Forelimb muscle (tissue), 1 donor: ENCODE data around the gene PTPN21. TPM values are rescaled to one million over a fixed set of nuclear protein-coding genes. Genes with fewer than 3 reads are reported as not detected.
"Not testable (repeated sequence)": the region's sequence is repeated elsewhere in the genome, so short reads cannot be mapped to it uniquely, and the experiment has no call there.

ENCODE experiments used
- DNase-seq: peaks from one replicate; pipeline ENCODE4 v3.0.0-alpha.2; 2013; ENCODE audit warnings: low read depth
- polyA plus RNA-seq: library from polyadenylated mRNA; unstranded; fragments of 120-200 nt; gene quantifications from one replicate; pipeline ENCODE4 v1.2.1, GENCODE V29; 2013; ENCODE audit not compliant: insufficient read length

The PTPN21 gene
- polyA plus RNA-seq, 1 donor = 57.3 TPM

DNA sequence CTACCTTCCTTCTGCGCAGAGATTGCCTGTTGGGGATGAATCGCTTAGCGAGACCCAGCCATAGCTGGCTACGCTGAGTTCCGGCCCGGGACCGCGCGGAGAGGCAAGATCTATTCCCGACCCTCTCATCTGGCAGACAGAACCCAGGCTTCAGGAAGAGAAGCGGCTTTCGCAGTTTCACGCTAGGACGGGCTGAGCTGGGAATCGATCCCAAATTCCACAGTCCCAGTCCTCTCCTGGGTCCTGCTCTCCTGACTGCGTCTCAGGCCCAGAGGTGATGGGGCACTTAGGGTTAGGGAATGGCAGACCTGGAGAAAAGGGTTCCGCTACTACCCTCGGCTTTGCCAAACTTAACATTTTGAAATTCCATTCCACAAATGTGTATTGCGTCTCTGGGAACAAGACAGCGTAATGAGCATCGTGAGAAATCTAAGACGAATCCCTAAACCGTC lies 2.8 kb downstream of the PTPN21 start:
- DNase-seq = no peak

DNA sequence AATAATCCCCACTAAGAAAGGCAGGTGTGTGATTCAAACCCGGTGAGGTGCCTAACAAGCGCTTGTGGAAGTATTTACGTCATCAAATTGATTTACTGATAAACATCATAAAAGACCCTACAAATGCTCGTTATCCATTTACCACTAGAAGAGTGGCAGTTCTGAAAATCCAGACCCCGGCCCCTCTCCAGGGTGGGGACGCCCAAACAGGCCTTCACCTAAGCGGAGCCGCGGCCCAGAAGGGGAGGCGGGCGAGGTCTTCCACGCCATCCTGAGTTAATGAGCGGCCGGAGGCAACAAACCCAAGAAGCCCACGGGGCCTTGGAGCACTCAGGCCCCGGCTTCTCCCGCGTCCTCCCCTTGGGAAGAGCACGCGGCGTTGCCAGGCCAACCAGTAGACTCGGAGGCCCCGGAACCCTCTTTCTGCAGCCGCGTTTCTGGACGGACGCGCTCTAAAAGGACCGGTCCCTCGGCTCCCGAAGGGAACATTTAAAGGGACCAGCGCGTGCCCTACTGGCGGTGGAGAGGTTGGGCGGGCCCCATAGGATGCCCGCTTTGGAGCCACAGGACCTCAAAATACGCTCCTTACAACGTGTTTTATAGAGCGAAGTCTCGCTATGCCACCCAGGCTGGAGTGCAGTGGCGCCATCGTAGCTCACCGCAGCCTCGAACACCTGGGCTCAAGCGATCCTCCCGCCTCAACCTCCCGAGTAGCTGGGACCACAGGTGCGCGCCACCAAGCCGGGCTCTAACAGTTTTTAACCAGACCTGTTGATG lies 3.5 kb downstream of the PTPN21 start:
- DNase-seq = no peak

DNA sequence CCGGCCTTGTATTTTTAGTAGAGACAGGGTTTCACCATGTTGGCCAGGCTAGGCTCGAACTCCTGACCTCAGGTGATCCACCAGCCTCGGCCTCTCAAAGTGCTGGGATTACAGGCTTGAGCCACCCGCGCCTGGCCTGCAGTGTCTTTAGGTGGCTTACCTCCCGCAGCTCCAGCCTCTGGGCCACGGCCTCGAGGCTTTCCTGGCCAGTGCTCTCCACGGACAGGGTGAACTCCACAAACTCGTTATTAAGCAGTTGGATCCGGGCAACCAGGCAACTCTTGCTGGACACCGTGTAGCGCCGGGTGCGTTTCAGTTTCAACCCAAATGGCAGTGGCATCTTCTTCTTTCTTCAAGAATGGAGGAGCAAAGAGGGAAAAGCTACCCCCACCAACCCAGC lies 4.7 kb downstream of the PTPN21 start:
- no peak for DNase-seq

DNA sequence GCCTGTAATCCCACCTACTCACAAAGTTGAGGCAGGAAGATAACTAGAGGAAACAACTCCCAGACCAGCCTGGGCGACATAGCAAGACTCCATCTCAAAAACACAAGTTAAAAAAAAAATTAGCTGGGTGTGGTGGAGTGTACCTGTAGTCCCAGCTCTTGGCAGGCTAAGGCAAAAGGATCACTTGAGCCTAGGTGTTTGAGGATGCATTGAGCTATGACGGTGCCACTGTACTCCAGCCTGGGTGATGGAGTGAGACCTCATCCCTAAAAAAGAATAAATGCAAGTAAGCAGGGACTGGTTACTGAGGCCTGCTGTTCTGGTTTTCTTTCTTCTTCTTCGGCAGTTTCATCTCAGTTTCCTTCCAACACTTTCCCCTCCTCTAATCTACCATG lies 7.4 kb downstream of the PTPN21 start:
- DNase-seq = no peak

DNA sequence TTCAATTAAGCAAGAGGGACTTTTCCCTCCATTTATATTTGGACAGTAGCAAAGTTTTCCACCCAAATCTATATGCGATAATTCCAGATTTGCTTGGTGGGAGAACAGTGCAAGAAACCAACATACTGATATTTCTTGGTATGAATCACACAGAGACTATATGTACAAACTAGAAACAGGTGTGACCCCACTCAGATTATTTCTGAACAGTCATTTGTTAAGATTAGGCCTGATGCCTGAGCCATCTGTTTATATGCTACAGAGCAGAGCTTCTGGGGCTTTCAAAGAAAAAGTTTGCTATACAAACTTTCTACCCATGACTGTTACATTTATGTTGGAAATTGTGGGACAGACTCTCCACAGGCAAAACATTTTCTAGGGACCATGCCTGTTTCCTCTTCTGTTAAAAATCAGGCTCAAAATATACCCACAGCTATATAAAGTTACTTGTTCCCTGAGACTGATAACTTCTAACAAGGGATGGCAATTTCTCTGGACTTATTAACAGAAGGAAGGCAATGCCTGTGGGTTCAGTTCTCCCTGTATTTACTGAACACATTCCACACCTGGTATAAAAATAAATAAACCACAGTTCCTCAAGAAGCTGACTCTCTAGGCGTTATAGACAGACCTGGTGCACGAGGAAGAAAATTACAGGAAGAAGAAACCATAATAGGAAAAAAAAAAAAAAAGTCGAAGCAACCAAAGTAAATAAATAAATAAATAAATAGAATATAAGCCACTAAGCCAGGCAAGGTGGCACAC lies 8.0 kb downstream of the PTPN21 start:
- DNase-seq = no peak

DNA sequence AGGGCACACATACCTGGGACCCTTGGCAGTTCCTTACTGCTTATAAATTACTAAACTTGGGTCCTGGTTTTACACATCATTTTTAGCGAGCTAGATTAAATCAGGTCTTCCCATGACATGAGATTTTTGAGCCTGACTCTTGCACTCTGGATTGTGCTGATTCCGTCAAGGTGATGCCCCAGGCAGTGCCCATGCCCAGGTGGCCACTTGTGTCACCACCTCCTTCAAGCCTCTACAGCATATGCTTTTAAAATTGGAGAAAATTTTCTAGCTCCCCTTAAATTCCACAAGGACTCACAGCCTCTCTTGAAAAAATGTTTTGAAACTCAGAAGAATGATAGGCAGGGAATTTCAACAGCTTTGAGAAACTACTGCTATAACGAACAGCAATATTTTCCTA lies 9.6 kb downstream of the PTPN21 start:
- no peak for DNase-seq

DNA sequence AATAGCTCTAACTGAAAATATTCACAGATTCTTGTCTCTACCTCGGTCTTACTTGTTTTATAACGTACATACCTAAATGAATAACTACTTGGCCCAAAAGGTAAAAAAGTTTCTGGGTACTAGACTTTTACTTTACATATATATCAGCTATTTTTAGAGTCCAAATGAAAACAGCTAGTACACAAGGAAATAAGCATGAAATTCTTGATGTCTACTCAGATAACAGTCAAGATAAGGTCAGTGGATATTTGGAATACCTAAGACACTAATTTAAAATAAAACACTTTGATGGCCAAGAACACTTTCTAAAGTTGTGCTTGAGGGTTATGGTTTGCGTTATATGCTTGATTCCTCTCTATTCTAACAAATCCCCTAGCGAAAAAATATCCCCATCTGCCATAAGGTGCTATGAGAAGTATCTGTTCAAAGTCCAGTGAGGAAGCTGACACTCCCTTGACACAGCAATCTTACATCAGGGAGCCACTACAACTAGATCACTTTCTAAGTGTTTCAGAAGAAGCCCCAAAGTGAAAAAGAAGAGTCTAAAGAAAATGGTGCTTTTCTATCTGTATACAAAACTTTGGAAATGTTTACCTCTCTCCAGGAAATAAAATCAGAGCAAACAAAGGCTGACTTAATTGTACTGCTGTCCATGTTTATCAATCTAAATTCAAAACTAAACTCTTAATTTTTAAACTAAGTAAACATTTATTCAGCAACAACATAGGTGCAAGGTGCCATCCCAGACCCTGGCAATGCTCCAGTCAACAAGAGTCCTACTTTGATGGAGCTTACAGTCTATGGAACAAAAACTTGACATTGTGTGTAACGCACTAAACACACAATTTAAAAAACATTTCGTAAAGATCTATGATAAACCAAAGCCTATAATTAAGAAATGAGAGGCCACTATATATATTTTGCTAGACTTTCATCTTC lies 11.7 kb downstream of the PTPN21 start:
- no peak for DNase-seq

DNA sequence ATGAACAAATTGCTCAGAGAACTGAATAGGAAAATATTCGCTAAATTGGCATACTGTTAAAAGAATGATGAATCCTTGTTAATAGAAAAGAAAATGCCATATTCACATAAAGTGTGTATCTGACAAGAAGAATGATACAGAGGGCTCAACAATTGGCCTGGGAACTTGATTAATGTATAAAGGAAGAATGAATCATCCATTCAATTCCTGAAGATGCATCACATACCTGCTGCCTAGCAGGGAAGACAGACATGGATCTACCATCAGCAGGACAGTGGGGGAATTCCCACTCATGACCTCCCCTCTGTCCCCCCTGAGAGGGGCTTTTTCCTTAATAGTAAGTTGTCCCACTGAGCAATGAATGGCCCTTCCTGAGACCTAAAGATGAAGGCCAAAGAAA lies 13.5 kb downstream of the PTPN21 start:
- DNase-seq = no peak

DNA sequence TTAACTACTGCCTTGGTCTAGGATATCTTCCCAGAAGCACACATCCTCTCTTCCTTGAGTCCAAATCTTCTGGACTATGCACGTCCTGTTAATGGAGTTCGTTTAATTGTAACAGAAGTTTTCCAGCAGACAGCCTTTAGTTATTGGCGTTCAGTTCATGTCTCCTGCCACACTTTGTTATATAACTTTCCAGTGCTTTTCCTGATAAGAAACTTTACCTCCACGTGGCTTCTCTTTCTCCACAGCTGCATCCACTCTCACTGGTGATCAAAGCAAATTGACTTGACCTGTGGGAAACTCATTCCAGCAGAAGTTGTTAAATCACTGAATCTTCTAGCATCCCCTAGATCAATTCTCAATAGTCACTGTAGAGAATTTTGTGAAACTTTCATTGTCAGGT lies 19.0 kb downstream of the PTPN21 start:
- no peak for DNase-seq

DNA sequence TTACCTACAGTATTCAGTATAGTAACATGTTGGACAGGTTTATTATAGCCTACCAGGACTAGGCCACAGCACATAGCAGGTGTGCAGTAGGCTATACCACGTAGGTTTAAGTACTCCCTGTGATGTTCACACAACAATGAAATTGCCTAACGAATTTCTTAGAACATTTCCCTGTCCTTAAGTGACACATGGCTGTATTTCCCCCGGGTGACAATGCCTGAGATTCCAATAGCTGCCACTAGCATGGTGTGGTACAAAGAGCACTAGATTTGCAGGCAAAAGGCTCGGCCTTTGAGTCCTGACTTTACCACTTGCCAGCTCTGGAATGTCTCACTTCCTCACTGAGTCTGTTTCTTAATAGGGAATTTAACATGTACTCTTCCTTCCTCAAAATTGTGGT lies 19.7 kb downstream of the PTPN21 start:
- no peak for DNase-seq

DNA sequence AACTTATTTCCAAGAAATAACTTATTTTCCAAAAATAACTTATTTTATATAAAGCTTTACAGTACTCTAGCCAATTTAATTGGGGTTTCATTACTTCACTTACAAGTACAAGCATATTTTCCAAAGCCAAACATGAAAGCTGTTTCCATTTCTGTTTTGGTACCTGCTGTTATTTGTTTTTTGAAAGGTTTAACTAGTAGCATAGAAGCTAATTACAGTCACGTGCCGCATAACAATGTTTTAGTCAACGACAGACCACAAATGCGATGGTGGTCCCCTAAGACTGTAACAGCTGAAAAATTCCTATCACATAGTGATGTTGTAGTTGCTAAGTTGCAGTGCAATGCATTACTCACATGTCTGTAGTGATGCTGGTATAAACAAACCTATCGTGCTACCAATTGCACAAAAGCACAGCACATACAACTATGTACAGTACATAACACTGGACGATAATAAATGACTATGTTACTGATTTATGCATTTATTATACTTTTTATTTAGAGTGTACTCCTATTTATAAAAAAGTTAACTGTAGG lies 21.7 kb downstream of the PTPN21 start:
- no peak for DNase-seq

DNA sequence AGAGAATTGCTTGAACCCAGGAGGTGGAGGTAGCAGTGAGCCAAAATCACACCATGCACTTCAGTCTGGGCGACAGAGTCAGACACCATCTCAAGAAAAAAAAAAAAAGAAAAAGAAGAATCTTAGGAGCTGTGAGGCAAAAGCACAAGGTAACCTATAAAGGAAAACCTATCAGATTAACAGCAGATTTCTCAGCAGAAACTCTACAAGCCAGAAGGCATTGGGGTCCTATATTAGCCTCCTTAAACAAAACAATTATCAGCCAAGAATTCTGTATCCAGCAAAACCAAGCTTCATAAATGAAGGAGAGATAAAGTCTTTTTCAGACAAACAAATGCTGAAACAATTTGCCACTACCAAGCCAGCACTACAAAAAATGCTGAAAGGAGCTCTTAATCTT lies 24.9 kb downstream of the PTPN21 start:
- not testable (repeated sequence) for DNase-seq

DNA sequence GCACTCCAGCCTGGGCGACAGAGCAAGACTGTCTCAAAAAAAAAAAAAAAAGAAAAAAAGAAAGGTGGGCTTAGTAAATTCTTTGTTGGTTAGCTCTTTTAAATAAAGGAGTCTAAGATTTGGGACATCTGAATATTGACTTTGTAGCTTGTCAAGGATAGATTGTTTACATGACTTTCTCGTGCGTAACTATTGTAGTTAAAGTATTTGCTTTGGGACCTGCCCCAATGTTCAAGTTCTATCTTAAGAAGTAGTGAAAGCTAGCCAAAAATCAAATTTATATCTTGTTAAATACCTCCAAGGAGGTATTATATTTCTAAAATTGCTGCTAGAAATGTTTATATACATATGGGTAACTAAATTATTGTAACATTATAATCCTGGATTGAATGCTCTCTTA lies 32.4 kb downstream of the PTPN21 start:
- DNase-seq = no peak

DNA sequence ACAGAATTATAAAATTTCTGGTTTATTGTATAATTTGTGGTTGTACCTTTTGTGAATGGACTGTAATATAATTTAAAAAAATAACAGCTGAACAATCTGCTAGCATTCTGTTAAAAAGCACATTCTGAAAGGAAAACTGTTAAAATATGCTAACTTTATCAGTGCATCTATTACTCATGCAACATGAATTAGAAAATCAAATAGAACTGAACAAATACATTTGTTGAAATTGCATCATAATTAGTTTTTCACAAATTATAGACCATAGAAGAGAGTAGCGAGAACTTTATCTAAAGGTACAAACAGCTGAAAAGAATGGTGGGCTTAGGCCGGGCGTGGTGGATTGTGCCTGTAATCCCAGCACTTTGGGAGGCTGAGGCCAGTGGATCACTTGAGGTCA lies 33.0 kb downstream of the PTPN21 start:
- no peak for DNase-seq

DNA sequence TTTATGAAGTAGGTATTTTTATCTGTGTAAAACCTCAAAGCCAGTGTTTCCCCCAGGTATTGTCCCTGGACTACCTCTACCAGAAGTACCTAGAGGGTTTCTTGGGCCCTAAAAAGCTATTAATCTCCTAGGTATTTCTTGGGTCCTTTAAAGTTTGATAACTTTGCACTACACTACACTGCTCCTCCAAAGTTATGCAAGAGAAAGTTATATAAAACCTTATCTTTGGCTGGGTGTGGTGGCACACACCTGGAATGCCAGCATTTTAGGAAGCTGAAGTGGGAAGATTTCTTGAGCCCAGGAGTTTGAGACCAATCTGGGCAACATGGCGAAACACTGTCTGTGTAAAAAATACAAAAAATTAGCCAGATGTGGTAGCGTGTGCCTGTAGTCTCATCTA lies 34.9 kb downstream of the PTPN21 start:
- DNase-seq = no peak

DNA sequence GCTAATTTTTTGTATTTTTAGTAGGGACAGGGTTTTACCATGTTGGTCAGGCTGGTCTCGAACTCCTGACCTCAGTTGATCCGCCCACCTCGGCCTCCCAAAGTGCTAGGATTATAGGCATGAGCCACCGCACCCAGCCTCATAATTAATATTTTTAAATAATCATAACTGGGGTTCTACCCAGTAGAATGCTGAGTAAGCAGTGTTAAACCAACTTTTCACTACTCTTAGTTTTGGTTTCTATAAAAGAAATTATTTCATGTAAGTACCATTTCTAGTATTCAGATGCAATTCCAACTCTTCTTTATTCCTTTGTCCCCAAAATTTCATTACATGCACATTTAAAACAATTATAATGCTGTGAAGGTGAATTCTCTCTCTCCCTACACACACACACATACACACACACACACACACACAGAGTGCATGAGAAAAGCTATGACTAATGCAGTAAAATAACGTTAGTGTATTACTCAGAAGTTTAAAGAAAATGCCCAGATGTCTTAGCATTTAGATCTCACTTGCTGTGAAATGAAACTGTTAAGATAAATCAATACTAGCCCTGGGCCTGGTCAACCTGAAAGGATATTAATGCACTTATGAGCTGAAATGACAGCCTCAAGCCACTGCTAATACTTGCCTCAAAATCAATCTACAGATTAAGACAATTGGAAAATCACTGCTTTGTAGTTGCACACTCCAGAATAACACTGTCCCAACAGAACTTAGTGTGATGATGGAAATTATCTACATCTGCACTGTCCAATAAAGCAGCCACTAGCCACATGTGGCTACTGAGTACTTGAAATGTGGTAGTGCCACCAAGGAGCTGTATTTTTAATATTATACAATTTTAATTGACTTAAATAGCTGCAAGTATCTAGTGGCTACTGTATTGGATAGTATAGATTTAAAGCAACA lies 36.0 kb downstream of the PTPN21 start:
- DNase-seq = no peak

DNA sequence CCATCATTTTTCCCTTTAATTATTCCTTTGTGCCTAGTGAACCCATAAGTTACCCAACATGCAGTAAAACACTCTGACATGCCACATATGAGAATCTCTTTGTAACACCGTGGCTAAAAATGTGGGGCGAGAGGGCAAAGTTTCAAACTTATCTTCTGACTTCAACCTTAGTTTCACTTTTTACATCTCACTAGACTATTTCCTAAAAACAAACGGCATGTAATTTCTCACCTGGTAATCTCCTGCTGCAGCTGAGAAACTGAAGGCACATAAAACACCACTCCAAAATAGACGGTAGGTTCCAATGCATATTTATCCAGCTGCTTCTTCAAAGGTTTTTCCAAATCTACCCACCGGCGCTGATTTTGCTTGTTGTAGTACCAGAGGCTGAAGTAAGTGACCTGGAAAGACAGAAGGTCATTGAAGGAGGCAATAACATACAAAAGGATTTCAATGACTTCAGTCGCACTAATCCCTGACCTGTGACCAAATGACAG lies 37.9 kb downstream of the PTPN21 start:
- no peak for DNase-seq

DNA sequence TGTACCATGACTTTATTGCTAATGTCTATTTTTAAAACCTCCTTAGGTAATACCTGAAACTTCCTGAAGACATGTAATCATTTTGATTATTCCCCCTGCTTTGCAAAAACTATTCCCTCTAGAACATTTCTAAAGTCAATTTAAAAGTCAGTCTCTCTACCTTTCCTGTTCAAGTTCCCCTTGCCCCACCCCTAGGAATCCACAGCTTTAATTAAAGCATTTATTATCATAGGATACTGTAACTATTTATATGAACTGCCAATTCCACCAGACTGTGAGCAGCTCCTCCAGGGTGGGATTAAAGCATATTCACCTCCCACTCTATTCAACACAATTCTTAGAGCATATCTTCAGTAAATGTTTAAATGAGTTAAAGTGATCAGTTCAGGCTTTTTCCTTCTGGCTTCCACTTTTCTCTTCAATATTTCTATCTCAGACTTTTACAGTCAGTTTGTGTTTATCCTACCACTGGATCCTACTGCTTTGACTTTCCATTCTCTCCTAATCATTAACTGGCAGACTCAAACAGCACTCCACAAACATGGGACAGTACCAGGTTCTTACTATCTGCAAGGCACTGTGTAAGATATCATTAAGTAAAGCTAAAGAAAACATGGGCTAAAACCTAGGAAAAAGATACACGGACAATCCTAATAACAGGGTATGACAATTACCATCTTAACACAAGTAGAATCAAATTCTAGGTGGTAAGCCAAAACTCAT lies 39.1 kb downstream of the PTPN21 start:
- DNase-seq = no peak

DNA sequence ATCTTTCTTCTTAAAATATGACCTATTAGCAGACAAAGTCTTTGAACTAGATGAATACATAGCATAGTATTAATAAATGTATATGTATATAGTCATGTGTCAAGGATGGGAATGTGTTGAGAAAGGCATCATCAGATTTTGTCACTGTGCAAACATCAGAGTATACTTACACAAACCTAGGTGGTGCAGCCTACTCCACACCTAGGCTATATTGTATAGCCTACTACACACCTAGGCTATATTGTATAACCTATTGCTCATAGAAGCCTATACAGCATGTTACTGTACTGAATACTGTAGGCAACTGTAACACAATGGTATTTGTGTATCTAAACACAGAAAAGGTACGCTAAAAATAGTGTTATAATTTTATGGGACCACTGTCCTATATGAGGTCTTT lies 47.6 kb downstream of the PTPN21 start:
- DNase-seq = no peak

DNA sequence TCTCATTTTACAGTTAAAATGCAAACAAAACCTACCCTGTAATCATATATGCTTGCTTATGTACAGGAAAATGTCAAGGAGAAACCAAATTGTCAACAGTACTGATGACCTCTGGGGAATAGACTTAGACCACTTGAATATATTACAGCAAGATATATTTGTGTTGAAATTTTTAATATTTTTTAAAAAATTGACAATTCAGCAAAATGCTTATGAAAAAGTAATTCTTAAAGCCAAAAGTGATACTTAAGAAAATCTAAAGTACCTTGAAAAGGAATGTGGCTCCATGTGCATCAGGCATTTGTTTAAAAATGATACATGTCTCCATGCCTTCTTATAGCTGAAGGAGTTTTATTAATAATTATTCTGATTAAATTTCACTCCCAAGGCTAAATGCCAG lies 49.2 kb downstream of the PTPN21 start:
- no peak for DNase-seq
